Right atrium auricular region (tissue), 2 donors: ENCODE data around the gene SRD5A1. TPM values are rescaled to one million over a fixed set of nuclear protein-coding genes. Genes with fewer than 3 reads are reported as not detected.

Source experiments
- DNase-seq: peaks from one replicate; pipeline ENCODE4 v3.0.0-alpha.2; 2019; ENCODE audit warnings: low spot score
- H3K27ac ChIP-seq, 2 donors: fragments of 200-600 bp; sonication (generic); 1 replicate in 1 of 2; 2 replicates in 1 of 2; pipeline ENCODE4 v1.5.1; 2016 to 2019
- H3K27me3 ChIP-seq, 2 donors: fragments of 200-600 bp; sonication (generic); one replicate each; pipeline versions ENCODE4 v1.5.1 to v1.6.0; 2017 to 2019
- H3K36me3 ChIP-seq: fragments of 200-600 bp; sonication (generic); one replicate; pipeline ENCODE4 v1.5.1; 2016
- H3K4me1 ChIP-seq, 2 donors: fragments of 200-600 bp; sonication (generic); one replicate each; pipeline versions ENCODE4 v1.5.1 to v1.6.0; 2017 to 2019
- H3K4me3 ChIP-seq, 2 donors: fragments of 200-600 bp; sonication (generic); 1 replicate in 1 of 2; 2 replicates in 1 of 2; pipeline ENCODE4 v1.5.1; 2017 to 2019; ENCODE audit warnings: mild to moderate bottlenecking in 1 of 2, moderate library complexity in 1 of 2
- H3K9me3 ChIP-seq, 2 donors: fragments of 200-600 bp; sonication (generic); one replicate each; pipeline ENCODE4 v1.5.1; 2019
- CTCF ChIP-seq, 2 donors: fragments of 200-600 bp; sonication (generic); IDR thresholded peaks; one replicate each; pipeline ENCODE4 v1.5.1; 2019; ENCODE audit warnings: antibody characterized with exemption in 2 of 2
- total RNA-seq, 2 donors: library from RNA; depleted of rRNA; stranded (reverse); fragments of >200 nt; gene quantifications; one replicate each; pipeline ENCODE4 v1.1.0, GENCODE V29; 2016

The SRD5A1 gene
- total RNA-seq, 2 donors from 2014 or later = 0.67 to 1.2 TPM

DNA sequence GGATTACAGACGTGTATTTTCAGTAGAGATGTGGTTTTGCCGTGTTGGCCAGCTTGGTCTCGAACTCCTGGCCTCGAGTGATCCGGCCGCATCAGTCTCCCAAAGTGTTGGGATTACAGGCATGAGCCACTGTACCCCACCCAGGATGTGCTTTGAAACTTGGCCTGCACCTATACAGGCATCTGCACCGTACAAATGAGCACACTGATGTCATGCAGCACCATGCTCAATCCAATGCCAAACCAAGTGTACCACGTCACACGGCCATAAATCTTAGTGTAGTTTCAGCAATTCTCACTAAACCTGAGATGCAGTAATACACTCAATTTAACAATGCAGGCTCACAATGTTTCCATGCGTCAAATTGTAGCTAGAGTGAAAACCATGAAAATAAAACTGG is 6.7 kb upstream of the SRD5A1 start:
- Histone ChIP-seq H3K27me3 (no peaks in the 10 kb centered on the region), H3K4me3 (no peak overlapping the region), H3K9me3 (peaks cover 0 to 5% of the 10 kb centered on the region in 2 donors), H3K27ac (no peak overlapping the region), H3K4me1 (peaks cover 0 to 7% of the 10 kb centered on the region in 2 donors), H3K36me3 (peaks cover 57% of the 10 kb centered on the region)
- no peak for TF ChIP-seq CTCF (IDR thresholded peaks at IDR 0.05)
- DNase-seq = no peak

- no peaks in the 10 kb centered on the region for H3K27me3 ChIP-seq
- TF ChIP-seq CTCF (IDR thresholded peaks at IDR 0.05) = no peak
- no peaks in the 10 kb centered on the region for H3K9me3 ChIP-seq
- DNase-seq = no peak
- peaks cover 0 to 26% of the 10 kb centered on the region in 2 donors for H3K4me1 ChIP-seq
- H3K4me3 ChIP-seq = no peak overlapping the region
- H3K27ac ChIP-seq = no peak overlapping the region
- H3K36me3 ChIP-seq = peaks cover 20% of the 10 kb centered on the region
These were observed 1.8 kb upstream of the SRD5A1 start for GRCh38 chr5:6631441-6631840.

- TF ChIP-seq CTCF (IDR thresholded peaks at IDR 0.05) = no peak
- Histone ChIP-seq H3K27me3 (no peaks in the 10 kb centered on the region), H3K27ac (peak overlapping the region; percentile 95), H3K9me3 (no peaks in the 10 kb centered on the region), H3K4me3 (peak overlapping the region; percentile 92 to 94), H3K4me1 (peaks cover 0 to 26% of the 10 kb centered on the region in 2 donors), H3K36me3 (peaks cover 20% of the 10 kb centered on the region)
- no peak for DNase-seq
These were observed 834 bp upstream of the SRD5A1 start for GRCh38 chr5:6632324-6632887.

- peak in 1 of 2 donors; percentile 35 for TF ChIP-seq CTCF (IDR thresholded peaks at IDR 0.05)
- peak overlapping the region; percentile 95 for H3K27ac ChIP-seq
- peaks cover 0 to 26% of the 10 kb centered on the region in 2 donors for H3K4me1 ChIP-seq
- no peaks in the 10 kb centered on the region for H3K9me3 ChIP-seq
- peak; percentile 61 for DNase-seq
- no peaks in the 10 kb centered on the region for H3K27me3 ChIP-seq
- peak overlapping the region; percentile 92 to 94 for H3K4me3 ChIP-seq
- H3K36me3 ChIP-seq = peaks cover 15% of the 10 kb centered on the region
These were observed 417 bp downstream of the SRD5A1 start for GRCh38 chr5:6633469-6634245.

GRCh38 chr5:6634306-6634705 is 1.1 kb downstream of the SRD5A1 start:
- Histone ChIP-seq H3K4me1 (peaks cover 0 to 26% of the 10 kb centered on the region in 2 donors), H3K27ac (no peak overlapping the region), H3K4me3 (peak overlapping the region; percentile 92 to 94)

More at GRCh38 chr5:6634306-6634705, 1.1 kb downstream of the SRD5A1 start:
- Histone ChIP-seq H3K36me3 (peaks cover 9% of the 10 kb centered on the region), H3K9me3 (no peaks in the 10 kb centered on the region), H3K27me3 (no peaks in the 10 kb centered on the region)
- TF ChIP-seq CTCF (IDR thresholded peaks at IDR 0.05) = no peak
- DNase-seq = no peak
